Measurements from ENCODE around the gene NAA10.

Gene NAA10

GRCh38 chrX:153971450-153972367 lies 36.9 kb upstream of the NAA10 start, which contains the start of gene HCFC1:
Gene HCFC1 (minus strand): TSS chrX:153971818. CDS start chrX:153970840, 978 bp downstream.
- peak; percentile 79; the same call in 1 of the 2 replicates for TF ChIP-seq TAF1 (IDR thresholded peaks at IDR 0.05; ENCODE audit: borderline replicate concordance, insufficient read depth, low read length)
- TF ChIP-seq FOXP2 (optimal IDR thresholded peaks at IDR 0.05; ENCODE audit: borderline replicate concordance, extremely low read depth, extremely low read length, insufficient read depth) = no peak
- peak in 1 of 2 experiments; percentile 74; a peak in 2 of 4 replicates for TF ChIP-seq REST (IDR thresholded peaks at IDR 0.05; ENCODE audit: insufficient read depth in 1 of 2, low read depth in 2 of 2, low read length in 2 of 2)
- TF ChIP-seq POLR2AphosphoS5 (IDR thresholded peaks at IDR 0.05; ENCODE audit: low read depth, low read length) = peak; percentile 52; the same call in 1 of the 2 replicates

- no peak; the same call in 1 of the 2 replicates for TF ChIP-seq POLR2AphosphoS5 (IDR thresholded peaks at IDR 0.05; ENCODE audit: low read depth, low read length)
- TF ChIP-seq TAF1 (IDR thresholded peaks at IDR 0.05; ENCODE audit: borderline replicate concordance, insufficient read depth, low read length) = peak; percentile 62; the same call in 1 of the 2 replicates
Observed at GRCh38 chrX:153971124-153971449, 36.2 kb upstream of the NAA10 start.

- TF ChIP-seq POLR2AphosphoS5 (IDR thresholded peaks at IDR 0.05; ENCODE audit: low read depth, low read length) (peak; percentile 43; the same call in 1 of the 2 replicates), SIN3A (IDR thresholded peaks at IDR 0.05; ENCODE audit: borderline replicate concordance, insufficient read depth, low read length) (no peak)
Observed at GRCh38 chrX:153970357-153971123, 35.7 kb upstream of the NAA10 start.

GRCh38 chrX:153969904-153970356 lies 35.1 kb upstream of the NAA10 start:
- TF ChIP-seq FOXP2 (optimal IDR thresholded peaks at IDR 0.05; ENCODE audit: borderline replicate concordance, extremely low read depth, extremely low read length, insufficient read depth) (no peak), POLR2AphosphoS5 (IDR thresholded peaks at IDR 0.05; ENCODE audit: low read depth, low read length) (no peak), TAF1 (IDR thresholded peaks at IDR 0.05; ENCODE audit: borderline replicate concordance, insufficient read depth, low read length) (no peak), SIN3A (IDR thresholded peaks at IDR 0.05; ENCODE audit: borderline replicate concordance, insufficient read depth, low read length) (no peak), REST (IDR thresholded peaks at IDR 0.05; ENCODE audit: insufficient read depth in 1 of 2, low read depth in 2 of 2, low read length in 2 of 2) (no peak)

- TF ChIP-seq REST (IDR thresholded peaks at IDR 0.05; ENCODE audit: insufficient read depth in 1 of 2, low read depth in 2 of 2, low read length in 2 of 2) (no peak), TAF1 (IDR thresholded peaks at IDR 0.05; ENCODE audit: borderline replicate concordance, insufficient read depth, low read length) (no peak), POLR2AphosphoS5 (IDR thresholded peaks at IDR 0.05; ENCODE audit: low read depth, low read length) (no peak), SIN3A (IDR thresholded peaks at IDR 0.05; ENCODE audit: borderline replicate concordance, insufficient read depth, low read length) (no peak), FOXP2 (optimal IDR thresholded peaks at IDR 0.05; ENCODE audit: borderline replicate concordance, extremely low read depth, extremely low read length, insufficient read depth) (no peak)
Observed at GRCh38 chrX:153969125-153969903, 34.5 kb upstream of the NAA10 start.

Measured in PFSK-1 (cell line).